ENCODE measurements around the gene OBSCN.

The OBSCN gene

GRCh38 chr1:228280106-228280901 is 72.5 kb downstream of the OBSCN start:
- DNase-seq = no peak

DNA sequence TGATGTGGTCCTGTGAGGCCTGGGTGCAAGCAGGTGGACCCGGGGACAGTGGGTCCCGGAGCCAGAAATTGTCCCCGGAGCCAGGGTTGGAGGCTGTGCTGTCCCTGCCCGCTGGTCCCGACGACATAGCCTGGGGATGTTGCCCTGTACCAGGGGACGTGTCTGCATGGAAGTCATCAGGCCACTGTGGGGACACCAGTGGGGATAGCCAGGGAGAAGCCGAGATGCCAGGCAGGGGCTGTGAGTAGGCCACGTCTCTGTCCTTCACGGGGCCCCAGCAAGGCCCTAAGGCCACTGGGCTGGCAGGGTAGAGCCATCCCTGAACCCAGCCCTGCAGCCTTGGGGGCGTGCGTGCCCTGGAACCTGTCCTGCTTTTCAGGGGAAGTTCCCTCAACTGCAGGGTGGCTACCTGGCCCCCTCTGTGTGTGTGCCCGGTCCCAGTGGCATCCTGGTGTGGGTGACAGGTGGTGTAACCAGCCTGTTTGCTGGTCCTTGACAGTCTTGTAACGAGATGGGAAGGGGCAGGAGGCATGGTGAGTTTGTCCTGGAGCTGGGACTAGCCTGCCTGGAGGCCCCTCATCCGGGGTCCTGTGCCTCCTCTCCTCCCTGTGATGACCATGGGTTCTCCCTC is 73.2 kb downstream of the OBSCN start:
- no peak for DNase-seq

- DNase-seq = no peak
Measured at GRCh38 chr1:228281631-228282328, 73.9 kb downstream of the OBSCN start.

GRCh38 chr1:228282329-228283042 is 74.6 kb downstream of the OBSCN start:
- DNase-seq = no peak

DNA sequence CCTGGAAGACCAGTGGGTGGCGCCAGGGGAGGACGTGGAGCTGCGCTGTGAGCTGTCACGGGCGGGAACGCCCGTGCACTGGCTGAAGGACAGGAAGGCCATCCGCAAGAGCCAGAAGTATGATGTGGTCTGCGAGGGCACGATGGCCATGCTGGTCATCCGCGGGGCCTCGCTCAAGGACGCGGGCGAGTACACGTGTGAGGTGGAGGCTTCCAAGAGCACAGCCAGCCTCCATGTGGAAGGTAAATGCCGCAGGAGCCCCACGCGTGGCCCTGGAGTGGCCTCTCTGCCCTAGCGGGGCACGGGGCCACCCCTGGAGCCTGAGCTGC is 75.2 kb downstream of the OBSCN start:
- no peak for DNase-seq

DNA sequence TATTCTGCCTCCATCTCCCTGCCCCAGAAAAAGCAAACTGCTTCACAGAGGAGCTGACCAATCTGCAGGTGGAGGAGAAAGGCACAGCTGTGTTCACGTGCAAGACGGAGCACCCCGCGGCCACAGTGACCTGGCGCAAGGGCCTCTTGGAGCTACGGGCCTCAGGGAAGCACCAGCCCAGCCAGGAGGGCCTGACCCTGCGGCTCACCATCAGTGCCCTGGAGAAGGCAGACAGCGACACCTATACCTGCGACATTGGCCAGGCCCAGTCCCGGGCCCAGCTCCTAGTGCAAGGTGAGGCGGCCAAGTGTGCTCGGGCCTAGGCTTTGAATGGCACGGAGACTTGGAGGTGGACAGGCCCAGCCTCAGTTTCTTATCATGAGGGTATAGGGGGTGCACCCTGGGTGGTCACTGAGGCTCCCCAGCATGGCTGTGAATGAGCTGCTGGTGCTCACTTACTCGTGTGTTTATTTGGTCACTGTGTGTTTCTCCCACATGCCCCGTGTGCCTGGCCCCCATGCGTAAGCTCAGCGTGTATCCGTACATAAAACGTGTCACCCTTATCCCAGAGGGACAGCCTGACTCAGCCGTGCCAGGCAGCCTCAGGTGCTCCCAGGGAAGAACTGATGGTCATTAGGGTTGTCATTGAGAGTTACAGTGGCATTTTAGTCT is 75.8 kb downstream of the OBSCN start:
- no peak for DNase-seq

- DNase-seq = no peak
Measured at GRCh38 chr1:228284148-228284495, 76.3 kb downstream of the OBSCN start.

GRCh38 chr1:228284521-228284920 is 76.7 kb downstream of the OBSCN start:
- no peak for DNase-seq

- no peak for DNase-seq
Measured at GRCh38 chr1:228285661-228286504, 78.0 kb downstream of the OBSCN start.

DNA sequence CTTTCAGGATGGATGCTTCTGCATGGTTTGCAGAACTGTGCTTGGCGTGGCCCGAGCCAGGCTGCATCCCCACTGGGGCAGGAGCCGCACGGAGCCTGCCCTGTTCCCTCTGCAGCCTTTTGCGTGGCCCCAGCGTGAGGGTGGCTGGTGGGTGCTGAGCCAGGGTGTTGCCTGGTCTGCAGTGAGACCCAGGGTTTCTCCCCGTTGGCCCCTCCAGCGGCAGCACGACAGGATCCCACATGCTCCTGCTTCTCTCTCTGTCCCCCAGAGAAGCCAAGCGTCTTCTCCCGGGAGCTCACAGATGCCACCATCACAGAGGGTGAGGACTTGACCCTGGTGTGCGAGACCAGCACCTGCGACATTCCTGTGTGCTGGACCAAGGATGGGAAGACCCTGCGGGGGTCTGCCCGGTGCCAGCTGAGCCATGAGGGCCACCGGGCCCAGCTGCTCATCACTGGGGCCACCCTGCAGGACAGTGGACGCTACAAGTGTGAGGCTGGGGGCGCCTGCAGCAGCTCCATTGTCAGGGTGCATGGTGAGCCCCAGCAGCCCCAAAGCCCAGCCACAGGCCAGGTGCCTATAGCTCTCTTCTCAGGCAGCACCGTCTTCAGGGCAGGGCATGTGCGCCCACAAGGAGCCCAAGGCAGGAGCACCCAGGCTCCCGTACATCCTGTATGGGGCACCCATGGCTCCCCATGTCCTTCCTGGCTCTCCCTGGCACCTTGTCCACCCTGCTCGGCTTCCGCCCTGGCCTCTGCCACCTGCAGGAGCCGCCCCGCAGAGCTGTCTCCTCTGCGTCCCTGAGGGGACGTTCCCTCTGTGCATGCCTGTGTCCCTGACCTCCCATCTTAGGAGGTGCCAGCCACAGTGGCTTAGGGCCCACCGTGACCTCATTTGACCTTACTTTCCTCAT is 78.9 kb downstream of the OBSCN start:
- DNase-seq = no peak

GRCh38 chr1:228287541-228288425 is 79.9 kb downstream of the OBSCN start:
- no peak for DNase-seq

DNA sequence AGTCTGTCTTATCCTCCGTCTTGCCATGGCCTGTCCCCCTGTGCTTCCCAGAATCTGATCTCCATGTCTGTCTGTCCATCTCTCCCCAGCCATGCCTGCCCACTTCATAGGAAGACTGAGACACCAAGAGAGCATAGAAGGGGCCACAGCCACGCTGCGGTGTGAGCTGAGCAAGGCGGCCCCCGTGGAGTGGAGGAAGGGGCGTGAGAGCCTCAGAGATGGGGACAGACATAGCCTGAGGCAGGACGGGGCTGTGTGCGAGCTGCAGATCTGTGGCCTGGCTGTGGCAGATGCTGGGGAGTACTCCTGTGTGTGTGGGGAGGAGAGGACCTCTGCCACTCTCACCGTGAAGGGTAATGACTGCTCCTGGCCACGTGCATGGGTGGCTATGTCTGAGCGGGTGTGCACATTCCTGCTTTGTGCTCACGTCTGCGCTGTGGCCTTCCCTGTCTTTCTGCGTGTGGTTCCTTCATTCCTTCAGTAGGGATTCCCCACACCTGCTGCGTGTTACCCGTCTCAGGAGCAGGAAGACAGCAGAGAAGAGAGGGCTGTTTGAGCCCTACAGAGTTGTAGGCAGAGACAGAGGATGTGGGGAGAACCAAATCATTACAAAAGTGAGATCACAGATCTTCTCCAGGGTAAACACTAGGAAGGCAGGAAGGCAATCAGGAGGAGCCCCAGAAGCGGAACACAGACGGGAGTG is 80.8 kb downstream of the OBSCN start:
- DNase-seq = no peak

DNA sequence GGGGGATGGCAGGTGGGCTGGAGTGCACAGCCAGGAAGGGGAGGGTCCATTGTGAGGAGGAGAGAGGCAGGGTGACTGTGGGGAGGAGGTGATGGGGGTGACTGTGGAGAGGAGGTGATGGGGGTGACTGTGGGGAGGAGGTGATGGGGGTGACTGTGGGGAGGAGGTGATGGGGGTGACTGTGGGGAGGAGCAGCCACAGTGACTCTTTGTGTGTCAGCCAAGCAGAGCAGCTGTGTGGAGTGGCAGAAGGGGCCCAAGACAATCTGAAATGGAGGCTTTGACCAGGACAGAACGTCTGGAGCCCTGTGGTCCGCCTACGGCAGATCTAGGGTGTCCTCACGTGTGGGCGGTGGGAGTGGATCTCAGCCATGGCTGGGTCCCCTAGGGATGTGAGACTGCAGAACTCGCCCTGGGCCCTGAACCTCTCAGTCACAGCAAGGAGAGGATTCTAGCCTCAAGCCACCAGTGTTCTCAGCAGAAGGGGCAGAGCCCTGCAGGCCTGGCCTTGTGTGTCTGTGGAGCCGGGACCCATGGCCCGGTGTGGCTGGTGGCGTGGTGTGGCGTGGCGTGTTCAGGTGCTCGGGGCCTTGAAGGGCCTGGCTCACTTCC is 81.5 kb downstream of the OBSCN start:
- DNase-seq = no peak

- DNase-seq = no peak
Measured at GRCh38 chr1:228289996-228290881, 82.4 kb downstream of the OBSCN start.

DNA sequence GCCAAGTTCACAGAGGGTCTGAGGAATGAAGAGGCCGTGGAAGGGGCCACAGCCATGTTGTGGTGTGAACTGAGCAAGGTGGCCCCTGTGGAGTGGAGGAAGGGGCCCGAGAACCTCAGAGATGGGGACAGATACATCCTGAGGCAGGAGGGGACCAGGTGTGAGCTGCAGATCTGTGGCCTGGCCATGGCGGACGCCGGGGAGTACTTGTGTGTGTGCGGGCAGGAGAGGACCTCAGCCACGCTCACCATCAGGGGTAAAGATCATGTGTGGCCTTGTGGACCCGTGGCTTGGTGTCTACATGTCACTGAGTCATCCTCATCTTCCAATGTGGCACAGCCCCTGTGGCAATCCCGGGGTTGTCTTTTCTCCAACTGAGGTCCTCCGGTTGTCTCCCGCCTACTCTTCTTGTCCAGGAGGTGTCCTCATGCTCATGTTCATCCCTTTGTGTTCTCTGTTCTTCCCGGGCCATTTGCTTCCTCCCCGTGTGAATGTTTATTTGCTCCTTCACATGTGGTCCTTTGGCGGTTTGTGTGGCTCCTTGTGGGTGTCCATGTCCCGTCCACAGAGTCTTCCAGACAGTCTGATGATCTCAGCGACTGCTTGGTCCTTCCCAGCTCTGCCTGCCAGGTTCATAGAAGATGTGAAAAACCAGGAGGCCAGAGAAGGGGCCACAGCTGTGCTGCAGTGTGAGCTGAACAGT is 84.2 kb downstream of the OBSCN start:
- DNase-seq = no peak

- no peak for DNase-seq
Measured at GRCh38 chr1:228292609-228292911, 84.7 kb downstream of the OBSCN start.

DNA sequence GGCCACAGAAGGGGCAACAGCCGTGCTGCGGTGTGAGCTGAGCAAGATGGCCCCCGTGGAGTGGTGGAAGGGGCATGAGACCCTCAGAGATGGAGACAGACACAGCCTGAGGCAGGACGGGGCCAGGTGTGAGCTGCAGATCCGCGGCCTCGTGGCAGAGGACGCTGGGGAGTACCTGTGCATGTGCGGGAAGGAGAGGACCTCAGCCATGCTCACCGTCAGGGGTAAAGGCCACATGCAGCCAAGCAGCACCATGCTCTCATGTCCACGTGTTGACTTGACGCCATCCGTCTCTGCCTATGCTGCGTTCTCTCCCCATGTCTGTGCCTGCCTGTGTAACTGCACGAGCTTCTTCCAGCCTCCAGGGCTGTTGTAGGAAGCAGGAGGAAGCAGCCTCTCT is 85.5 kb downstream of the OBSCN start:
- DNase-seq = no peak
